Lung (tissue), 12 donors: ENCODE data around the gene EHD4. TPM values are rescaled to one million over a fixed set of nuclear protein-coding genes. Genes with fewer than 3 reads are reported as not detected.

Experiments used
- ATAC-seq: fragments of 200-7000 bp; cut with Tn5 transposase; one replicate; pipeline ENCODE4 v1.9.1; 2020; ENCODE audit warnings: moderate number of reproducible peaks; ENCODE audit not compliant: insufficient read depth, low FRiP score
- DNase-seq, 3 donors: peaks; one replicate each; pipeline ENCODE4 v3.0.0-alpha.2; 2013 to 2017
- H3K27ac ChIP-seq, 2 donors: one replicate each; pipeline ENCODE4 v1.5.1; 2013; ENCODE audit warnings: mild to moderate bottlenecking in 2 of 2, moderate library complexity in 2 of 2, control low read depth in 1 of 2, inconsistent platforms in 1 of 2, low read depth in 1 of 2, low read length in 1 of 2
- H3K27me3 ChIP-seq, 3 donors: one replicate each; pipeline ENCODE4 v1.5.1; 2013; ENCODE audit warnings: low read length in 2 of 3; ENCODE audit not compliant: control insufficient read depth in 3 of 3, insufficient read depth in 3 of 3
- H3K36me3 ChIP-seq, 4 donors: one replicate each; pipeline ENCODE4 v1.5.1; 2013; ENCODE audit warnings: low read length in 4 of 4, mild to moderate bottlenecking in 1 of 4, moderate library complexity in 1 of 4; ENCODE audit not compliant: control insufficient read depth in 4 of 4, insufficient read depth in 4 of 4
- H3K4me1 ChIP-seq, 5 donors: one replicate each; pipeline ENCODE4 v1.5.1; 2013; ENCODE audit warnings: low read length in 5 of 5, mild to moderate bottlenecking in 2 of 5, moderate library complexity in 1 of 5; ENCODE audit not compliant: control insufficient read depth in 5 of 5, insufficient read depth in 5 of 5
- H3K4me3 ChIP-seq: one replicate; pipeline ENCODE4 v1.5.1; 2013; ENCODE audit warnings: mild to moderate bottlenecking, control low read depth, moderate library complexity
- H3K9ac ChIP-seq, 2 donors: one replicate each; pipeline ENCODE4 v1.5.1; 2013; ENCODE audit warnings: low read length in 2 of 2, control low read depth in 1 of 2; ENCODE audit not compliant: insufficient read depth in 1 of 2
- H3K9me3 ChIP-seq, 4 donors: one replicate each; pipeline ENCODE4 v1.5.1; 2013; ENCODE audit warnings: low read length in 3 of 4, mild to moderate bottlenecking in 1 of 4, moderate library complexity in 1 of 4; ENCODE audit not compliant: control insufficient read depth in 4 of 4, insufficient read depth in 3 of 4
- CTCF ChIP-seq: IDR thresholded peaks from 2 replicates; pipeline ENCODE4 v1.5.1; 2012; ENCODE audit warnings: mild to moderate bottlenecking; ENCODE audit errors: control extremely low read depth, extremely low read depth
- WGBS, 2 donors: extraction: QIAGEN DNeasy Blood & Tissue Kit; methylation state at CpG; one replicate each; pipeline ENCODE4 v1.1.7; 2013; 5-methylcytosine and 5-hydroxymethylcytosine counted together
- polyA plus RNA-seq, 2 donors: library from polyadenylated mRNA; stranded (reverse); fragments of 200-250 nt; gene quantifications; one replicate each; pipeline ENCODE4 v1.2.1, GENCODE V29; 2013
- total RNA-seq, 2 donors: library from RNA; depleted of rRNA in 1 of 2; stranded (reverse); fragments of >200 nt in 1 of 2; gene quantifications; one replicate each; pipeline ENCODE4 v1.2.1, GENCODE V29; 2014 to 2021
- donor health status: control.
- donor health status: control.
- donor health status: Bipolar disorder and iron deficiency.
- donor health status: healthy.
- donor health status: DM: yes; HTN: yes; CAD: no.

Gene EHD4
- total and polyA plus RNA-seq, 4 donors: 16.4 to 36.3 (median 25.9) TPM

- Histone ChIP-seq H3K9me3 (peaks cover 0 to under 1% (median 0%) of the 10 kb centered on the region in 4 donors), H3K4me3 (no peak overlapping the region), H3K27ac (peak overlapping the region in 1 of 2 donors; percentile 21), H3K4me1 (peaks cover 0 to 13% (median 6%) of the 10 kb centered on the region in 5 donors), H3K36me3 (peaks cover 0 to 26% (median 0%) of the 10 kb centered on the region in 4 donors), H3K9ac (no peak overlapping the region), H3K27me3 (no peaks in the 10 kb centered on the region)
- ATAC-seq (no peak), DNase-seq (no peak)
- TF ChIP-seq CTCF: no peak
- WGBS, 2 donors: 88 to 91% methylated on average over 22 of the region's 22 CpGs
Observed at GRCh38 chr15:41941644-41942415, 30.5 kb downstream of the EHD4 start.

- Histone ChIP-seq H3K27me3 (no peaks in the 10 kb centered on the region), H3K27ac (peak overlapping the region; percentile 21), H3K9ac (no peak overlapping the region), H3K36me3 (peaks cover 0 to 18% (median 0%) of the 10 kb centered on the region in 4 donors), H3K9me3 (no peaks in the 10 kb centered on the region), H3K4me3 (no peak overlapping the region), H3K4me1 (peaks cover 0 to 13% (median 7%) of the 10 kb centered on the region in 5 donors)
- DNase-seq: no peak
- TF ChIP-seq CTCF: no peak
- 74 to 87% methylated on average over 13 of the region's 13 CpGs for WGBS, 2 donors
- ATAC-seq: no peak
Observed at GRCh38 chr15:41940441-41940857, 31.9 kb downstream of the EHD4 start.

GRCh38 chr15:41939986-41940385 is 32.4 kb downstream of the EHD4 start:
- Histone ChIP-seq H3K9me3 (no peaks in the 10 kb centered on the region), H3K4me1 (peaks cover 0 to 15% (median 10%) of the 10 kb centered on the region in 5 donors), H3K4me3 (no peak overlapping the region), H3K27ac (peak overlapping the region; percentile 21), H3K27me3 (no peaks in the 10 kb centered on the region), H3K36me3 (peaks cover 0 to 15% (median 0%) of the 10 kb centered on the region in 4 donors), H3K9ac (no peak overlapping the region)
- ATAC-seq: no peak
- no peak for TF ChIP-seq CTCF
- DNase-seq: no peak
- 94 to 97% methylated on average over 9 of the region's 9 CpGs for WGBS, 2 donors
